Ishikawa (cell line): ENCODE measurements around the gene GRHL1.

Experiments
- CEBPB ChIP-seq: IDR thresholded peaks from 2 replicates; pipeline ENCODE4 v1.6.1; 2012
- EP300 ChIP-seq: IDR thresholded peaks from 2 replicates; pipeline ENCODE4 v1.6.1; 2012; ENCODE audit warnings: borderline replicate concordance
- NFIC ChIP-seq: IDR thresholded peaks from 2 replicates; pipeline ENCODE4 v1.6.1; 2012
- RAD21 ChIP-seq: IDR thresholded peaks from 2 replicates; pipeline ENCODE4 v1.6.1; 2012; ENCODE audit warnings: low read depth
- YY1 ChIP-seq: IDR thresholded peaks from 2 replicates; pipeline ENCODE4 v1.6.1; 2012; ENCODE audit warnings: low read depth
- ZBTB7A ChIP-seq: IDR thresholded peaks from 2 replicates; pipeline ENCODE4 v1.6.1; 2012; ENCODE audit warnings: low read depth
- TF ChIP-seq, protein P1 (sequence below): IDR thresholded peaks from 2 replicates; pipeline ENCODE4 v1.6.1; 2012
- TF ChIP-seq, protein P2 (sequence below): IDR thresholded peaks from 2 replicates; pipeline ENCODE4 v1.6.1; 2012; ENCODE audit warnings: low read depth, mild to moderate bottlenecking

DNA sequence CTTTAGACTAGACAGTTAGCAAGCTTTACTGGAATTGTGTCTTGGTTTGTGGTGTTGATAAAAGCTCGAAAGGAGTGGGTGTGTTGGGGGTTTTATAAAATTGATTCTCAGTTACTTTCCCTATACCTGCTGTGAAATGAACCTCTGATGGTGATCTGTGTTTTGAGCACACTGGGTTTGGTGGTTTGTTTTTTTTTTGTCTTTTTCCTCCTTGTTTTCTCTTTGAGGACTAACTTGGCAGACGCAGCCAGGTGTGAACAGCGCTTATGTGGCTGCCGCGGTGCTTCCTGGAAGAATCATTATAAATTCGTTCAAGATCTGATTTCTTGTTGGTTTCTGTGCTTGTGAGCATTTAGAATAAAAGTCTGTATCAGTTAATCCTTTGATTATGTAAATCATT is 28.5 kb downstream of the GRHL1 start:
- TF ChIP-seq EP300, result no peak
- TF ChIP-seq ZBTB7A, result no peak
- no peak for TF ChIP-seq CEBPB
- TF ChIP-seq, protein P1, sequence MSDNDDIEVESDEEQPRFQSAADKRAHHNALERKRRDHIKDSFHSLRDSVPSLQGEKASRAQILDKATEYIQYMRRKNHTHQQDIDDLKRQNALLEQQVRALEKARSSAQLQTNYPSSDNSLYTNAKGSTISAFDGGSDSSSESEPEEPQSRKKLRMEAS, result no peak
- TF ChIP-seq NFIC, result no peak
- TF ChIP-seq, protein P2, sequence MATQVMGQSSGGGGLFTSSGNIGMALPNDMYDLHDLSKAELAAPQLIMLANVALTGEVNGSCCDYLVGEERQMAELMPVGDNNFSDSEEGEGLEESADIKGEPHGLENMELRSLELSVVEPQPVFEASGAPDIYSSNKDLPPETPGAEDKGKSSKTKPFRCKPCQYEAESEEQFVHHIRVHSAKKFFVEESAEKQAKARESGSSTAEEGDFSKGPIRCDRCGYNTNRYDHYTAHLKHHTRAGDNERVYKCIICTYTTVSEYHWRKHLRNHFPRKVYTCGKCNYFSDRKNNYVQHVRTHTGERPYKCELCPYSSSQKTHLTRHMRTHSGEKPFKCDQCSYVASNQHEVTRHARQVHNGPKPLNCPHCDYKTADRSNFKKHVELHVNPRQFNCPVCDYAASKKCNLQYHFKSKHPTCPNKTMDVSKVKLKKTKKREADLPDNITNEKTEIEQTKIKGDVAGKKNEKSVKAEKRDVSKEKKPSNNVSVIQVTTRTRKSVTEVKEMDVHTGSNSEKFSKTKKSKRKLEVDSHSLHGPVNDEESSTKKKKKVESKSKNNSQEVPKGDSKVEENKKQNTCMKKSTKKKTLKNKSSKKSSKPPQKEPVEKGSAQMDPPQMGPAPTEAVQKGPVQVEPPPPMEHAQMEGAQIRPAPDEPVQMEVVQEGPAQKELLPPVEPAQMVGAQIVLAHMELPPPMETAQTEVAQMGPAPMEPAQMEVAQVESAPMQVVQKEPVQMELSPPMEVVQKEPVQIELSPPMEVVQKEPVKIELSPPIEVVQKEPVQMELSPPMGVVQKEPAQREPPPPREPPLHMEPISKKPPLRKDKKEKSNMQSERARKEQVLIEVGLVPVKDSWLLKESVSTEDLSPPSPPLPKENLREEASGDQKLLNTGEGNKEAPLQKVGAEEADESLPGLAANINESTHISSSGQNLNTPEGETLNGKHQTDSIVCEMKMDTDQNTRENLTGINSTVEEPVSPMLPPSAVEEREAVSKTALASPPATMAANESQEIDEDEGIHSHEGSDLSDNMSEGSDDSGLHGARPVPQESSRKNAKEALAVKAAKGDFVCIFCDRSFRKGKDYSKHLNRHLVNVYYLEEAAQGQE, result no peak
- TF ChIP-seq RAD21, result no peak
- TF ChIP-seq YY1, result no peak
